Hypothalamus (tissue), 51 donors: ENCODE results near the gene GATA2.
A peak's percentile ranks its signal among the peaks of the same experiment; 100 is the strongest.

ENCODE experiments used
- DNase-seq, 51 donors: peaks; one replicate each; lab custom pipeline; 2025; lab: John Stamatoyannopoulos, UW

The GATA2 gene

GRCh38 chr3:128438488-128439072 is 54.4 kb downstream of the GATA2 start:
- DNase-seq = no peak

DNA sequence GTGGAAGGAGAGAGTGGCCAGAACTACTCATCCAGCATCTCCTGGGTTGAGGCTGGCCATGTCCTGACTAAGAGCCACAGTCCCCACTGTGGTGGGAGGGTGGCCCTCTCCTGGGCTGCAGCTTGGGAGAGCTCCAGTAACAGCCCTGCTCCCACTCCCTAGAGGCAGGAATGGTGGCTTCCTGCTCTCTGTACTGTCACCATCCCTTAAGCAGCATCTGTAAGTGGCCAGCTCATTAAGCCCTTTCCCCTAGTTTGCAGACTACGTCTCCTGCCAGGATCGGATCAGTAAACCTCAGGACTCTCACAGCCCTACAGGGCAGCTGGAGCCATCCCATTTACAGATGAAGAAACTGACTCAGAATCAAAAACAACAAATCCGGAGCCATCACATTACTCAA is 56.8 kb downstream of the GATA2 start:
- DNase-seq = no peak

DNA sequence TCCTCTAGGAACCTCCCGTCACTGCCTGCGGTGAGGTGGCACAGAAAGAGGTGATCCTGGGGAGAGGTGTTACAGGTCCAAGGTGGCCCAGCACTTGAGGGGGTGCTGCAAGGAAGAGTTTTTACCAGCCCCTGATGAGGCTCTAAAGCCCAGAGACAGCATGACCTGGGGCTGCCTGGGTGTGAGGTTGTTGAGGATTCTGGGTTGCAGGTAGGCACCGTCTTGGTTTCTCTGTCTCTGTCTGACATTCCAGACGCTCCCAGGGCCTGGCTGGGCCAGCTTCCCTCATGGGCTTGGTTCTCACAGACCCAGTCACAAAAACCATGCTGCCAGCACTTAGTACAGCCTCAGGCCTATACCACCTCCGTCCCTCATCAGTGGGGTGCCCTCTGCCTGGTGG is 57.4 kb downstream of the GATA2 start:
- no peak for DNase-seq

GRCh38 chr3:128435058-128435457 is 57.9 kb downstream of the GATA2 start:
- DNase-seq = no peak

GRCh38 chr3:128434524-128434923 is 58.5 kb downstream of the GATA2 start:
- DNase-seq = no peak

GRCh38 chr3:128433837-128434165 is 59.2 kb downstream of the GATA2 start:
- DNase-seq = no peak

GRCh38 chr3:128432971-128433836 is 59.8 kb downstream of the GATA2 start:
- peak in 2 of 51 donors; percentile 6 to 19 for DNase-seq

DNA sequence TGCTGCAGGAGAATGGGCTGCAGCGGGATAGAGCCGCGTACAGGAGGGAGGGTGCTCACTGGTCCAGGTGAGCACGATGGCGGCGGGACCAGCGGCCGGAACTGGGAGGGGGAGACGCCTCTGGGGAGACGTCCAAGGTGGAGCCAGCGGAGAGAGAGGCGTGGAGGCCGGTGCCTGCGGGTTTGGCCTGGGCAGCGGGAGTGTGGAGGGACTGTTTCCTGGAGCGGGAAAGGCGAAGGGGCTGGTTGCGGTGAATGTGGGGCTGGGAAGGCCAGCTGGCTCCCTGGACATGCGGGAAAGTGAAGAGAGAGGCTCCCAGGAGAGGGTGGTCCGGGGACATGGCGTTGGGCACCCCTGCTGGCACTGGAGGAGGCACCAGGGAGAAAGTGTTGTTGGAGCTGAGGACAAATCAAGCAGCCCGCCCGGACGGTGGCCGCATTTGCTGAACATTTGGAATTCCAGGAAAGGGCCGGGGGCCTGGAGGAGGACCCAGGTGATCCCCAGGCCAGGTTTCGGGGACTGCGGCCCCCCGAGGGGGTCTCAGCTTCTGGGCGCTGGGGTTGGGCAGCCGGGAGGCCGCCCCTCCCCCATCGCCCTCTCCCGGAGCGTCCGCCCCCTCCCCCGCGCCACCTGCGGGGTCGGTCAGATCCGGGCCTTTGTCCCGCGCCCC is 60.6 kb downstream of the GATA2 start:
- no peak for DNase-seq

GRCh38 chr3:128431803-128432300 is 61.1 kb downstream of the GATA2 start:
- DNase-seq = no peak

DNA sequence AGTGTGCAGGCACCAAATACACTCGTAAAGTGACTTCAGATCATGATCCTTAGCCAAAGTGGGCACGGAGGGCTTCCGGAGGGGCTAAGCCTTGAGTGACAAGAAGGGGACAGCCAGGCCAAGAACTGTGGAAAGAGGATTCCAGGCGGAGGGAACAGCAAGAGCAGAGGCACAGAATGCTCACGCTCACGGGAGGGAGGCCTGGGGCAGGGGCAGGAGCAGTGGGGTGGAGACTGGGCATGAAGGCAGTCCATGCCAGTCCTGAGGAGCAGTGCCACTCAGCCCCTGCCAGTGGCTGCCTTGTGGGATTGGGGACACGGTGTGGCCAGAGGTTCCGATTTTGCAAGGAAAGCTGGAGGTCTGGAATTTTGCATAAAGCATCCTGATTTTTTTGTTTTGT is 62.3 kb downstream of the GATA2 start:
- no peak for DNase-seq

GRCh38 chr3:128430301-128430700 is 62.7 kb downstream of the GATA2 start:
- no peak for DNase-seq

GRCh38 chr3:128429751-128430150 is 63.2 kb downstream of the GATA2 start:
- no peak for DNase-seq
